ENCODE measurements around the gene ENOX1. TPM values are rescaled to one million over a fixed set of nuclear protein-coding genes. Genes with fewer than 3 reads are reported as not detected.

ENOX1 gene
- total RNA-seq, 2 donors from 2014 or later, result 0.33 TPM; not detected in 1

GRCh38 chr13:43561081-43561480, 225.7 kb downstream of the ENOX1 start:
- DNase-seq, result no peak
- Mint-ChIP-seq H3K27me3 (ENCODE audit: insufficient read depth) (peaks cover 50% of the 10 kb centered on the region), H3K27ac (no peak overlapping the region), H3K9me3 (no peaks in the 10 kb centered on the region), H3K4me3 (no peak overlapping the region), H3K4me1 (peaks cover 6% of the 10 kb centered on the region), H3K36me3 (ENCODE audit: low read depth) (no peaks in the 10 kb centered on the region)
- 96 to 100% methylated on average over 1 to 4 of the region's 4 CpGs for WGBS, 2 experiments (ENCODE audit: insufficient coverage in 1 of 2, insufficient read length in 1 of 2)
- Histone ChIP-seq H3K4me3 (ENCODE audit: low read length) (no peak overlapping the region), H3K36me3 (ENCODE audit: control insufficient read depth, insufficient read depth, low read length) (no peaks in the 10 kb centered on the region), H3K9ac (ENCODE audit: extremely low read depth, low read length, poor library complexity, severe bottlenecking) (no peak overlapping the region), H3K27ac (ENCODE audit: low read depth, low read length) (no peak overlapping the region), H3K4me1 (ENCODE audit: control insufficient read depth, insufficient read depth, low read length) (peaks cover 4% of the 10 kb centered on the region), H3K27me3 (ENCODE audit: control insufficient read depth, insufficient read depth, low read length, poor library complexity, severe bottlenecking) (peaks cover 67% of the 10 kb centered on the region), H3K9me3 (ENCODE audit: control insufficient read depth, low read length) (no peaks in the 10 kb centered on the region)
- TF ChIP-seq CTCF (conservative IDR thresholded peaks at IDR 0.05), result no peak

GRCh38 chr13:43558939-43559338, 227.8 kb downstream of the ENOX1 start:
- DNase-seq, result no peak
- 76 to 100% methylated on average over 1 of the region's 1 CpG for WGBS, 2 experiments (ENCODE audit: insufficient coverage in 1 of 2, insufficient read length in 1 of 2)
- H3K4me3 ChIP-seq (ENCODE audit: low read length), result no peak overlapping the region
- H3K9me3 ChIP-seq (ENCODE audit: control insufficient read depth, low read length), result no peaks in the 10 kb centered on the region
- TF ChIP-seq CTCF (conservative IDR thresholded peaks at IDR 0.05), result no peak
- Mint-ChIP-seq H3K27me3 (ENCODE audit: insufficient read depth) (peaks cover 57% of the 10 kb centered on the region), H3K27ac (no peak overlapping the region), H3K9me3 (no peaks in the 10 kb centered on the region), H3K4me1 (peaks cover 6% of the 10 kb centered on the region), H3K36me3 (ENCODE audit: low read depth) (no peaks in the 10 kb centered on the region), H3K4me3 (no peak overlapping the region)
- H3K27me3 ChIP-seq (ENCODE audit: control insufficient read depth, insufficient read depth, low read length, poor library complexity, severe bottlenecking), result peaks cover 82% of the 10 kb centered on the region
- H3K36me3 ChIP-seq (ENCODE audit: control insufficient read depth, insufficient read depth, low read length), result no peaks in the 10 kb centered on the region
- no peak overlapping the region for H3K27ac ChIP-seq (ENCODE audit: low read depth, low read length)
- peaks cover 4% of the 10 kb centered on the region for H3K4me1 ChIP-seq (ENCODE audit: control insufficient read depth, insufficient read depth, low read length)
- no peak overlapping the region for H3K9ac ChIP-seq (ENCODE audit: extremely low read depth, low read length, poor library complexity, severe bottlenecking)

- H3K4me3 Mint-ChIP-seq, result no peak overlapping the region
- H3K27me3 Mint-ChIP-seq (ENCODE audit: insufficient read depth), result peaks cover 58% of the 10 kb centered on the region
- no peak for DNase-seq
- Histone ChIP-seq H3K4me3 (ENCODE audit: low read length) (no peak overlapping the region), H3K27ac (ENCODE audit: low read depth, low read length) (no peak overlapping the region), H3K9ac (ENCODE audit: extremely low read depth, low read length, poor library complexity, severe bottlenecking) (no peak overlapping the region), H3K27me3 (ENCODE audit: control insufficient read depth, insufficient read depth, low read length, poor library complexity, severe bottlenecking) (peaks cover 79% of the 10 kb centered on the region), H3K36me3 (ENCODE audit: control insufficient read depth, insufficient read depth, low read length) (no peaks in the 10 kb centered on the region), H3K9me3 (ENCODE audit: control insufficient read depth, low read length) (no peaks in the 10 kb centered on the region), H3K4me1 (ENCODE audit: control insufficient read depth, insufficient read depth, low read length) (peaks cover 4% of the 10 kb centered on the region)
- H3K27ac Mint-ChIP-seq, result no peak overlapping the region
- TF ChIP-seq CTCF (conservative IDR thresholded peaks at IDR 0.05), result no peak
- WGBS, 2 experiments (ENCODE audit: insufficient coverage in 1 of 2, insufficient read length in 1 of 2), result 100% methylated on average over 1 of the region's 1 CpG; no CpG with 5 or more reads in 1 of the 2 experiments
- no peaks in the 10 kb centered on the region for H3K36me3 Mint-ChIP-seq (ENCODE audit: low read depth)
- peaks cover 8% of the 10 kb centered on the region for H3K4me1 Mint-ChIP-seq
- H3K9me3 Mint-ChIP-seq, result no peaks in the 10 kb centered on the region
Observed at GRCh38 chr13:43558326-43558725, 228.4 kb downstream of the ENOX1 start.

Measured in endodermal cell (in vitro differentiated cells).